Stomach smooth muscle (tissue), 2 donors: ENCODE data around the gene DCX.

Experiments
- H3K27ac ChIP-seq: one replicate; pipeline ENCODE4 v1.7.0; 2013; ENCODE audit warnings: mild to moderate bottlenecking, low read length, inconsistent platforms
- H3K27me3 ChIP-seq, 2 donors: one replicate each; pipeline ENCODE4 v1.7.0; 2013; ENCODE audit warnings: low read length in 2 of 2; ENCODE audit not compliant: insufficient read depth in 2 of 2, control insufficient read depth in 1 of 2
- H3K36me3 ChIP-seq, 2 donors: one replicate each; pipeline ENCODE4 v1.7.0; 2013; ENCODE audit warnings: low read length in 2 of 2; ENCODE audit not compliant: control insufficient read depth in 2 of 2, insufficient read depth in 2 of 2
- H3K4me1 ChIP-seq: one replicate; pipeline ENCODE4 v1.7.0; 2013; ENCODE audit warnings: low read length; ENCODE audit not compliant: control insufficient read depth, insufficient read depth
- H3K4me3 ChIP-seq, 2 donors: one replicate each; pipeline ENCODE4 v1.7.0; 2013; ENCODE audit warnings: low read length in 2 of 2
- H3K9ac ChIP-seq, 2 donors: one replicate each; pipeline ENCODE4 v1.7.0; 2013; ENCODE audit warnings: low read length in 2 of 2, mild to moderate bottlenecking in 1 of 2
- H3K9me3 ChIP-seq, 2 donors: one replicate each; pipeline ENCODE4 v1.7.0; 2013; ENCODE audit warnings: low read length in 2 of 2; ENCODE audit not compliant: control insufficient read depth in 2 of 2
- donor health status: healthy.
- donor health status: Pancreatic carcinoma.

The DCX gene

GRCh38 chrX:111268506-111268905 is 143.5 kb downstream of the DCX start:
- H3K9ac ChIP-seq: no peak overlapping the region
- no peaks in the 10 kb centered on the region for H3K36me3 ChIP-seq
- H3K27me3 ChIP-seq: peaks cover 0 to 18% of the 10 kb centered on the region in 2 donors
- no peaks in the 10 kb centered on the region for H3K4me1 ChIP-seq
- no peaks in the 10 kb centered on the region for H3K9me3 ChIP-seq
- H3K27ac ChIP-seq: no peak overlapping the region
- H3K4me3 ChIP-seq: peak overlapping the region in 1 of 2 donors; percentile 16

GRCh38 chrX:111265486-111265885 is 146.5 kb downstream of the DCX start:
- Histone ChIP-seq H3K9me3 (no peaks in the 10 kb centered on the region), H3K27me3 (peaks cover 0 to 16% of the 10 kb centered on the region in 2 donors), H3K4me1 (no peaks in the 10 kb centered on the region), H3K36me3 (no peaks in the 10 kb centered on the region), H3K4me3 (no peak overlapping the region), H3K27ac (no peak overlapping the region), H3K9ac (no peak overlapping the region)

- H3K9me3 ChIP-seq: no peaks in the 10 kb centered on the region
- no peak overlapping the region for H3K4me3 ChIP-seq
- no peaks in the 10 kb centered on the region for H3K4me1 ChIP-seq
- no peak overlapping the region for H3K27ac ChIP-seq
- peaks cover 0 to 15% of the 10 kb centered on the region in 2 donors for H3K27me3 ChIP-seq
- no peak overlapping the region for H3K9ac ChIP-seq
- no peaks in the 10 kb centered on the region for H3K36me3 ChIP-seq
Observed at GRCh38 chrX:111264385-111264784, 147.6 kb downstream of the DCX start.

- Histone ChIP-seq H3K4me1 (no peaks in the 10 kb centered on the region), H3K9me3 (no peaks in the 10 kb centered on the region), H3K4me3 (no peak overlapping the region), H3K27me3 (peaks cover 0 to 7% of the 10 kb centered on the region in 2 donors), H3K27ac (no peak overlapping the region), H3K36me3 (no peaks in the 10 kb centered on the region), H3K9ac (no peak overlapping the region)
Observed at GRCh38 chrX:111262086-111262485, 149.9 kb downstream of the DCX start.

DNA sequence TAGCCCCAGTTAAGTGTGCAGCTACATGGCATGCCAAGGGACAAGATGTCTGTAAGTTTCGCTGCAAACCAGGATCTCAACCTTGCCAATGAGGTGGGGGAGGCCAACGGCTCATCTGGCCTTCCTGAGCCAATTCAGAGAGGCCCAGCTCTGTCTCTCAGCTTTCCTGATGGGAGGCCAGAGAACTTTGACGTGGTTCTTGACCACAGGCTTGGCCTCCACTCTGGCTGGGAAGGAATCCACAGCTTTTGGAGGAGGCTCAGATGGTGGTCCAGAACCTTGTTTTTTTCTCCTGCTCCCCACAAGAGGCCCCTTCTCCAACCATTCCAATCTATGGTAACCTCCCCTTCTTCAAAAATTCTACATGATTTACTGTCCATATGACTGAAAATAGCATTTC is 151.5 kb downstream of the DCX start:
- Histone ChIP-seq H3K9ac (no peak overlapping the region), H3K4me3 (no peak overlapping the region), H3K9me3 (no peaks in the 10 kb centered on the region), H3K27me3 (peaks cover 0 to 7% of the 10 kb centered on the region in 2 donors), H3K36me3 (no peaks in the 10 kb centered on the region), H3K27ac (no peak overlapping the region), H3K4me1 (no peaks in the 10 kb centered on the region)

DNA sequence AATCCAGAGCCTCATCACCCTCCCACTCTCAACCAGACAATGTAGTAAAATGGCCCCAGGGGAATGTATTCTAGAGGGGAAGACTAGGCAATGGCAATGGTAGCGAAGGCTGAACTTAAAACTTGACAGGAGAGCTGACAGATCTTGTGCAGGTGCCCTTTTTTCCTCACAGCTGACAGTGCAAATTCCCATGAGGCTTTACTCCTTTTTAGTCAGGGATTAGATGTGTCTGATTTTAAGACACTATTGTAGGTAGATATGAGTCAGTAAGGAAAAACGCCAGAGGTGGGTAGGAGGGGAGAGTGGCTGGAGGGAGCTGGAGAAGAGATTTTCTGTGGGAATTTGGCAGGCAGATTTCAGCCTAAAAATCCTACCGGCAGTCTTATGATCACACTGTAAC is 152.4 kb downstream of the DCX start:
- H3K9ac ChIP-seq: no peak overlapping the region

GRCh38 chrX:111257733-111258132 is 154.3 kb downstream of the DCX start:
- peaks cover 0 to 15% of the 10 kb centered on the region in 2 donors for H3K27me3 ChIP-seq
- H3K9ac ChIP-seq: no peak overlapping the region
- H3K27ac ChIP-seq: no peak overlapping the region
- no peak overlapping the region for H3K4me3 ChIP-seq
- H3K4me1 ChIP-seq: no peaks in the 10 kb centered on the region
- no peaks in the 10 kb centered on the region for H3K9me3 ChIP-seq
- no peaks in the 10 kb centered on the region for H3K36me3 ChIP-seq

More for the DNA sequence above, 152.4 kb downstream of the DCX start:
- no peaks in the 10 kb centered on the region for H3K4me1 ChIP-seq
- H3K27me3 ChIP-seq: peaks cover 0 to 11% of the 10 kb centered on the region in 2 donors
- no peaks in the 10 kb centered on the region for H3K9me3 ChIP-seq
- no peak overlapping the region for H3K27ac ChIP-seq
- no peaks in the 10 kb centered on the region for H3K36me3 ChIP-seq
- H3K4me3 ChIP-seq: no peak overlapping the region

GRCh38 chrX:111254896-111255693 is 156.9 kb downstream of the DCX start:
- no peaks in the 10 kb centered on the region for H3K4me1 ChIP-seq
- H3K36me3 ChIP-seq: no peaks in the 10 kb centered on the region
- no peak overlapping the region for H3K27ac ChIP-seq
- H3K27me3 ChIP-seq: peaks cover 0 to 13% of the 10 kb centered on the region in 2 donors
- no peak overlapping the region for H3K4me3 ChIP-seq
- no peak overlapping the region for H3K9ac ChIP-seq
- no peaks in the 10 kb centered on the region for H3K9me3 ChIP-seq

GRCh38 chrX:111244235-111244750 is 167.7 kb downstream of the DCX start:
- Histone ChIP-seq H3K27me3 (peaks cover 0 to 15% of the 10 kb centered on the region in 2 donors), H3K4me3 (no peak overlapping the region), H3K4me1 (no peaks in the 10 kb centered on the region), H3K9me3 (no peaks in the 10 kb centered on the region), H3K9ac (no peak overlapping the region), H3K36me3 (no peaks in the 10 kb centered on the region), H3K27ac (no peak overlapping the region)
